GM12872 (cell line): Measurements from ENCODE around the gene SLC25A53.

Source experiments
- TF ChIP-seq, protein P1 (sequence below): IDR thresholded peaks from 3 replicates; pipeline ENCODE4 v1.5.1; 2011; ENCODE audit warnings: low read depth, mild to moderate bottlenecking, low read length, moderate library complexity; ENCODE audit not compliant: insufficient read depth

SLC25A53 gene

DNA sequence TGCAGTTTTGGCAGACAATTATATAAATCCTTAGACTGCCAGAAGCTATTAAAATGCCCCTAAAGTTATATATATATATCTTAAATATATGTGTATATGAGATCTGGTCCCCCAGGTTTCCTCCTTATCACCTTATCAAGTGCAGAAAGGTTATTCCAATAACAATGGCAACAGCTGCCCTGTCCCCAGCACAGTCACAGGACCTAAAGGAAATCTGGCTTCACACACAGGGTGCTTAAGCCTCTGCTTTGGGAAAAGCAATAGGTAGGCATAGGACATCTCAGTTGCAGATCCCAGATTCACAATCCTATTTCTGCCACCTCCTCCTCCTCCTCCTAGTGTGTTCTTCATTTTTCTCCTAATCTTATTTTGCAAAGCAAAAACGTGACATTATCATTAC, 5.8 kb downstream of the SLC25A53 start:
- TF ChIP-seq, protein P1, sequence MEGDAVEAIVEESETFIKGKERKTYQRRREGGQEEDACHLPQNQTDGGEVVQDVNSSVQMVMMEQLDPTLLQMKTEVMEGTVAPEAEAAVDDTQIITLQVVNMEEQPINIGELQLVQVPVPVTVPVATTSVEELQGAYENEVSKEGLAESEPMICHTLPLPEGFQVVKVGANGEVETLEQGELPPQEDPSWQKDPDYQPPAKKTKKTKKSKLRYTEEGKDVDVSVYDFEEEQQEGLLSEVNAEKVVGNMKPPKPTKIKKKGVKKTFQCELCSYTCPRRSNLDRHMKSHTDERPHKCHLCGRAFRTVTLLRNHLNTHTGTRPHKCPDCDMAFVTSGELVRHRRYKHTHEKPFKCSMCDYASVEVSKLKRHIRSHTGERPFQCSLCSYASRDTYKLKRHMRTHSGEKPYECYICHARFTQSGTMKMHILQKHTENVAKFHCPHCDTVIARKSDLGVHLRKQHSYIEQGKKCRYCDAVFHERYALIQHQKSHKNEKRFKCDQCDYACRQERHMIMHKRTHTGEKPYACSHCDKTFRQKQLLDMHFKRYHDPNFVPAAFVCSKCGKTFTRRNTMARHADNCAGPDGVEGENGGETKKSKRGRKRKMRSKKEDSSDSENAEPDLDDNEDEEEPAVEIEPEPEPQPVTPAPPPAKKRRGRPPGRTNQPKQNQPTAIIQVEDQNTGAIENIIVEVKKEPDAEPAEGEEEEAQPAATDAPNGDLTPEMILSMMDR, result no peak

DNA sequence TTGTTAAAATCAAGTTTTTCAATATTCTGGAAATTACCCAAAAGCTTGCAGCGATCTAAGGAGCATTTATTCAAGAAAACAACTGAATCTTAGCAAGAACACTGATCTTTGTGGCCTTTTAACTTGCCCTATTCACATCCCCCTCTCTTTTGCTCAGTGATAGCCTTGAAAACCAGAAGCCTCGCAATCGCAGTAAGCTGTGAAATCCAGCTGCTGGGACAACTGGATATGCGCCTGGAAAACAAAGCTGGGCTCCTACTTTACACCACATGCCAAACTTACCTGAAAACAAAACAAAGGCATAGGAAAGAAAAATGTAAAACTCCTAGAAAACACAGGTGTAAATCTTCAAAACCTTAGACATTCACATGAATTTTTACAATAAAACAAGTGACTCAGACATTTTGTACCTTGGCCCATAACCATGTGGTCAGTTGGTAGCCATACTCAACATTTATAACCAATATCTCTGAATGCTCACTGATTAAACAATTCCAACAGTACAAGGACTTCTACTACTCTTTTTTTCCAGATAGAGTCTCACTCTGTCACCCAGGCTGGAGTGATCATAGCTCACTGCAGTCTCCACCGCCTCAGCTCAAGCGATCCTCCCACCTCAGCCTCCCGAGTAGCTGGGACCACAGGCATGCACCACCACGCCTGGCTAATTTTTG, 15.6 kb downstream of the SLC25A53 start:
- TF ChIP-seq, protein P1, result no peak

- TF ChIP-seq, protein P1, result no peak
Observed at GRCh38 chrX:104137496-104137895, 19.3 kb downstream of the SLC25A53 start.

- TF ChIP-seq, protein P1, result peak; percentile 63
Observed at GRCh38 chrX:104136241-104137019, 20.4 kb downstream of the SLC25A53 start.

DNA sequence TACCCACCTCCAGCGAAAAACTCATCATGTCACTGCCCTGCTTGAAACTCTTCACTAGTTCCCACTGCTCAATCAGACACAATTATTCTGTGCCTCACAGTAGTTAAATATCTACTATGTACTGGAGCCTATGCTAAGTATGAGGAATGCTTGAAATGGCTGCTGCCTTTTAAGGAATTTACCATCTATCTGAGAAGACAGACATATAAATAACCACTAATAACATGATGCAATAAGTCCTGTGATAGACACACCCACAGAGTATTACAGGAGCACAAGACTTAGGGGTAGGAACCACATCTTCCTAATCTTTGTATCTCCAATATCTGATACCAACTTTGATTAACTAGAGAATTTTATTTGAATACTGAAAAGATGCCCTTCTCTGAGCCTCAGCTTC, 21.1 kb downstream of the SLC25A53 start:
- TF ChIP-seq, protein P1, result no peak

- TF ChIP-seq, protein P1, result no peak
Observed at GRCh38 chrX:104134583-104135261, 22.1 kb downstream of the SLC25A53 start.

DNA sequence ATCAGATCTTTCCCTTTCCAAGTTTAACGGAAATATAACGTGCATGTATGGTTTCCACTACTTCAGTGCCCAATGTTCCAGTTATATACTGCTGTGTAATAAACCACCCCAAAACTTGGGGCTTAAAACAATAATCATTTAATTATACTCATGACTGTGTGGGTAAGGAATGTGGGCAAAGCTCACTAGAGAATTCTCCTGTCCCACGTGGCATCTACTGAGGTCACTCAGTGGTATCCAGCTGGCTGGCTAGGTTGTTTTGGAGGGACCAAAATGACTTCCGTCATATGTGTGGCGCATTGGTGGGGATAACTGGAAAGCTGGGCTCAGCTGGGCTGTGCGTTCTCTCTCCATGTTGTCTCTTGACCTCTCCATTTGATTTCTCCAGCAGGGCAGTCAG, 26.0 kb downstream of the SLC25A53 start:
- TF ChIP-seq, protein P1, result no peak
